HepG2 (cell line): ENCODE data around the gene EMC9. TPM values are rescaled to one million over a fixed set of nuclear protein-coding genes. Genes with fewer than 3 reads are reported as not detected.

Experiments used
- AGO2 ChIP-seq: fragments of 200-400 bp; formaldehyde crosslinking; optimal IDR thresholded peaks from 2 replicates; pipeline ENCODE3; 2017; ENCODE audit warnings: mild to moderate bottlenecking, low read depth, low read length, moderate library complexity
- CCDC6 ChIP-seq: sonication (generic); formaldehyde crosslinking; IDR thresholded peaks from 2 replicates; pipeline ENCODE4 v1.8.1; 2022; ENCODE audit warnings: mild to moderate bottlenecking, missing genetic modification reagents, moderate library complexity
- DRAP1 ChIP-seq: IDR thresholded peaks from 2 replicates; pipeline ENCODE4 v1.6.1; 2016; ENCODE audit warnings: missing genetic modification reagents, missing compliant biosample characterization
- ETV5 ChIP-seq: IDR thresholded peaks from 2 replicates; pipeline ENCODE4 v1.6.1; 2018; ENCODE audit warnings: missing biosample characterization, missing genetic modification reagents, inconsistent platforms, borderline replicate concordance
- FOXC1 ChIP-seq: sonication (generic); formaldehyde crosslinking; IDR thresholded peaks from 2 replicates; pipeline ENCODE4 v1.8.0; 2022; ENCODE audit warnings: mild to moderate bottlenecking, missing genetic modification reagents, borderline replicate concordance
- IKZF5 ChIP-seq: IDR thresholded peaks from 2 replicates; pipeline ENCODE4 v1.6.1; 2018; ENCODE audit warnings: missing genetic modification reagents, mild to moderate bottlenecking, missing compliant biosample characterization
- KLF9 ChIP-seq: IDR thresholded peaks from 2 replicates; pipeline ENCODE4 v1.6.1; 2016; ENCODE audit warnings: low read depth
- RFXANK ChIP-seq: IDR thresholded peaks from 2 replicates; pipeline ENCODE4 v1.6.1; 2016
- RFXAP ChIP-seq: sonication (generic); formaldehyde crosslinking; IDR thresholded peaks from 2 replicates; pipeline ENCODE4 v1.4.0; 2020; ENCODE audit warnings: missing genetic modification reagents, borderline replicate concordance
- SALL2 ChIP-seq: sonication (generic); formaldehyde crosslinking; IDR thresholded peaks from 2 replicates; pipeline ENCODE4 v1.8.1; 2023; ENCODE audit warnings: mild to moderate bottlenecking, missing genetic modification reagents, inconsistent platforms
- SRY ChIP-seq: sonication (generic); formaldehyde crosslinking; IDR thresholded peaks from 2 replicates; pipeline ENCODE4 v1.8.0; 2022; ENCODE audit warnings: mild to moderate bottlenecking, missing genetic modification reagents
- TEAD3 ChIP-seq: optimal IDR thresholded peaks from 2 replicates; pipeline ENCODE3; 2016; ENCODE audit warnings: borderline replicate concordance
- THAP11 ChIP-seq: IDR thresholded peaks from 2 replicates; pipeline ENCODE4 v1.6.1; 2016; ENCODE audit warnings: missing biosample characterization, missing genetic modification reagents
- XRCC5 ChIP-seq: fragments of 200-400 bp; formaldehyde crosslinking; optimal IDR thresholded peaks from 2 replicates; pipeline ENCODE3; 2017; ENCODE audit warnings: mild to moderate bottlenecking, low read length
- ZBTB44 ChIP-seq: sonication (generic); formaldehyde crosslinking; IDR thresholded peaks from 2 replicates; pipeline ENCODE4 v1.4.0; 2020; ENCODE audit warnings: missing genetic modification reagents
- ZFP62 ChIP-seq: sonication (generic); formaldehyde crosslinking; IDR thresholded peaks from 2 replicates; pipeline ENCODE4 v1.4.0; 2020; ENCODE audit warnings: missing genetic modification reagents
- ZMYM3 ChIP-seq: sonication (generic); formaldehyde crosslinking; IDR thresholded peaks from 2 replicates; pipeline ENCODE4 v1.5.1; 2020; ENCODE audit warnings: mild to moderate bottlenecking, missing genetic modification reagents
- ZNF17 ChIP-seq: sonication (generic); formaldehyde crosslinking; IDR thresholded peaks from 2 replicates; pipeline ENCODE4 v1.5.0; 2020; ENCODE audit warnings: mild to moderate bottlenecking, missing genetic modification reagents
- ZNF564 ChIP-seq: sonication (generic); formaldehyde crosslinking; IDR thresholded peaks from 2 replicates; pipeline ENCODE4 v1.8.1; 2023; ENCODE audit warnings: mild to moderate bottlenecking, missing genetic modification reagents
- ZNF597 ChIP-seq: sonication (generic); formaldehyde crosslinking; IDR thresholded peaks from 2 replicates; pipeline ENCODE4 v1.5.0; 2020; ENCODE audit warnings: missing genetic modification reagents
- ZNF616 ChIP-seq: sonication (generic); formaldehyde crosslinking; IDR thresholded peaks from 2 replicates; pipeline ENCODE4 v1.5.0; 2020; ENCODE audit warnings: low read depth, mild to moderate bottlenecking, missing genetic modification reagents
- ZNF687 ChIP-seq: sonication (generic); formaldehyde crosslinking; IDR thresholded peaks from 2 replicates; pipeline ENCODE4 v1.5.1; 2020; ENCODE audit warnings: mild to moderate bottlenecking, missing genetic modification reagents, moderate library complexity
- ZNF781 ChIP-seq: sonication (generic); formaldehyde crosslinking; IDR thresholded peaks from 2 replicates; pipeline ENCODE4 v1.5.1; 2020; ENCODE audit warnings: borderline replicate concordance, mild to moderate bottlenecking, missing genetic modification reagents; ENCODE audit errors: not compliant biosample characterization
- polyA plus RNA-seq, 8 experiments: library from polyadenylated mRNA; depleted of rRNA in 3 of 8; stranded (reverse) in 7 of 8; unstranded in 1 of 8; fragments of >200 nt; fragmentation: Illumina TruSeq in 4 of 8; extraction: Trizol in 4 of 8; gene quantifications; 2 replicates each; pipeline versions ENCODE4 v1.2.1 to v1.2.3, GENCODE V29; 2011 to 2016; ENCODE audit warnings: low read depth in 4 of 8, missing spikeins in 1 of 8, mixed read lengths in 1 of 8; ENCODE audit not compliant: insufficient read depth in 1 of 8
- total RNA-seq, 5 experiments: library from RNA; depleted of rRNA; stranded (reverse); fragments of >200 nt; fragmentation: Illumina TruSeq; extraction: Trizol; gene quantifications; 2 replicates each; pipeline ENCODE4 v1.2.3, GENCODE V29; 2016; ENCODE audit warnings: low read depth in 1 of 5

EMC9 gene
- total and polyA plus RNA-seq, 2 of the 13 experiments (the other 11 are each of a cell fraction or from before 2014, with no cell fraction given) = 60.5 to 78.7 TPM

DNA sequence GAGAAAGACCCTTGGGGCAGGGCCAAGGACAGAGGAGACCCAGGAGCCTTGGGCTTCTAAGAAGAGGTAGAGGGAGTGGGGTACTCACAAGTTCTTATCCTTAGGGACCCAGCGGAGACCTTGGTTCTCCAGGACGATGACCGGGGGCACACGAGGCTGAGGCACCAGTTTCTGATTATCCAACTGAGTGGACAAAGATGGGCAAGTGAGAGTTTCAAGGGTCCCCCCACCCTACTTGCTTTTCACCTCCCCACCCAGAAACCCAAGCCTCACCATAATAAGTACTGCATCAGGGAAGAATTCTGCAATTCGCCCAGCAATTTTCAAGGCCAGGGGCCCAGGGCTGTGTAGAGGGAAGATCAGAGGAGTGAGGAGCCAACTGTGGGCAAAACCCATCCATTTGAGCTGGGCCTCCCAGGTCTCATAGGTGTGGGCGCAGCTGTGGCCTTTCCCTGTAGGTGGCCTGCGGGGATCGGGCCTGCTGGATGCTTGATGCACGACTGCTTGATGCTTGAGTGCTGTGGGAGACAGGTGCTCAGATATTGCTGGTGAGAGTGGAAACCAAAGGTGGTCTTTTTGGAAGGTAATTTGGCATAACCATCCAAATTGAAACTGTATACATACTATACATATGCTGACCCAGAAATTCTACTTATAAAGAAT lies 2.0 kb downstream of the EMC9 start (continued):
- TF ChIP-seq ZBTB44 (CRISPR knock-in tag) = no peak
- no peak for TF ChIP-seq ZNF616 (CRISPR knock-in tag)
- TF ChIP-seq RFXANK (CRISPR knock-in tag) = no peak
- TF ChIP-seq SALL2 = no peak
- TF ChIP-seq ZNF597 (CRISPR knock-in tag) = no peak
- TF ChIP-seq DRAP1 (CRISPR knock-in tag) = no peak; the same call in 1 of the 2 replicates
- no peak for TF ChIP-seq SRY (CRISPR knock-in tag)
- peak; percentile 12; the same call in 1 of the 2 replicates for TF ChIP-seq IKZF5 (CRISPR knock-in tag)
- peak; percentile 72 for TF ChIP-seq XRCC5
- TF ChIP-seq KLF9 (CRISPR knock-in tag) = 0 out of 2 replicates have a peak, but pooled peaks have one; percentile 44
- no peak for TF ChIP-seq ZNF17 (CRISPR knock-in tag)
- TF ChIP-seq RFXAP (CRISPR knock-in tag) = no peak
- TF ChIP-seq THAP11 = no peak; the same call in 1 of the 2 replicates
- no peak for TF ChIP-seq TEAD3 (CRISPR knock-in tag)
- TF ChIP-seq ZNF781 = no peak
- TF ChIP-seq ZNF564 (CRISPR knock-in tag) = no peak
- no peak for TF ChIP-seq ZFP62
- TF ChIP-seq CCDC6 (CRISPR knock-in tag) = no peak
- TF ChIP-seq FOXC1 (CRISPR knock-in tag) = no peak
- peak; percentile 42 for TF ChIP-seq AGO2
- TF ChIP-seq ZNF687 (CRISPR knock-in tag) = peak; percentile 74
- TF ChIP-seq ZMYM3 (CRISPR knock-in tag) = no peak
- no peak for TF ChIP-seq ETV5
